Activated T-helper 17 cell treated with anti-CD3 and anti-CD28 coated beads, Interleukin-2, amount 50 U/mL, for 72 hours (primary cell): ENCODE results near the gene LRP11. TPM values are rescaled to one million over a fixed set of nuclear protein-coding genes. Genes with fewer than 3 reads are reported as not detected.
A peak's percentile ranks its signal among the peaks of the same experiment; 100 is the strongest.
"Not testable (repeated sequence)": the region's sequence is repeated elsewhere in the genome, so short reads cannot be mapped to it uniquely, and the experiment has no call there.

Source experiments
- ATAC-seq: fragments of 150-1000 bp; cut with Tn5 transposase; replicated peaks from 2 replicates; pipeline ENCODE4 v1.10.0; 2021; ENCODE audit warnings: mild to moderate bottlenecking, moderate library complexity
- H3K27ac Mint-ChIP-seq: one replicate; pipeline ENCODE4 v1.8.0; 2022; ENCODE audit warnings: mixed read lengths
- H3K27me3 Mint-ChIP-seq: one replicate; pipeline ENCODE4 v1.8.0; 2022; ENCODE audit warnings: mixed read lengths
- H3K36me3 Mint-ChIP-seq: one replicate; pipeline ENCODE4 v1.8.0; 2022; ENCODE audit warnings: low read depth, mild to moderate bottlenecking, mixed read lengths
- H3K4me1 Mint-ChIP-seq: one replicate; pipeline ENCODE4 v1.8.0; 2022; ENCODE audit warnings: mixed read lengths
- H3K4me3 Mint-ChIP-seq: one replicate; pipeline ENCODE4 v1.8.0; 2022; ENCODE audit warnings: mild to moderate bottlenecking, mixed read lengths
- H3K9me3 Mint-ChIP-seq: one replicate; pipeline ENCODE4 v1.8.0; 2022; ENCODE audit warnings: mixed read lengths
- total RNA-seq, 2 donors: library from RNA; stranded (reverse); gene quantifications; one replicate each; pipeline ENCODE4 v1.2.3, GENCODE V29; 2022

The LRP11 gene
- total RNA-seq, 2 donors from 2014 or later = 6.5 to 9.6 TPM

GRCh38 chr6:149854532-149854931 lies 9.6 kb downstream of the LRP11 start:
- no peak for ATAC-seq
- peaks cover 16% of the 10 kb centered on the region for H3K4me1 Mint-ChIP-seq
- no peaks in the 10 kb centered on the region for H3K36me3 Mint-ChIP-seq
- no peak overlapping the region for H3K27ac Mint-ChIP-seq
- H3K4me3 Mint-ChIP-seq = no peak overlapping the region
- no peaks in the 10 kb centered on the region for H3K9me3 Mint-ChIP-seq
- H3K27me3 Mint-ChIP-seq = no peaks in the 10 kb centered on the region

GRCh38 chr6:149854017-149854416 lies 10.1 kb downstream of the LRP11 start:
- not testable (repeated sequence) for H3K4me3 Mint-ChIP-seq, H3K27ac Mint-ChIP-seq, H3K27me3 Mint-ChIP-seq, ATAC-seq, H3K9me3 Mint-ChIP-seq, H3K36me3 Mint-ChIP-seq
- peaks cover 16% of the 10 kb centered on the region for H3K4me1 Mint-ChIP-seq

GRCh38 chr6:149852881-149853280 lies 11.3 kb downstream of the LRP11 start:
- H3K27ac Mint-ChIP-seq = no peak overlapping the region
- H3K9me3 Mint-ChIP-seq = no peaks in the 10 kb centered on the region
- peaks cover 16% of the 10 kb centered on the region for H3K4me1 Mint-ChIP-seq
- no peaks in the 10 kb centered on the region for H3K36me3 Mint-ChIP-seq
- no peaks in the 10 kb centered on the region for H3K27me3 Mint-ChIP-seq
- ATAC-seq = peak; percentile 51
- H3K4me3 Mint-ChIP-seq = peak overlapping the region; percentile 30

- Mint-ChIP-seq H3K27me3 (no peaks in the 10 kb centered on the region), H3K27ac (no peak overlapping the region), H3K36me3 (no peaks in the 10 kb centered on the region), H3K4me1 (peaks cover 16% of the 10 kb centered on the region), H3K4me3 (peak overlapping the region; percentile 30), H3K9me3 (no peaks in the 10 kb centered on the region)
- ATAC-seq = peak; percentile 60
Measured at GRCh38 chr6:149852180-149852579, 12.0 kb downstream of the LRP11 start.

- no peaks in the 10 kb centered on the region for H3K27me3 Mint-ChIP-seq
- no peak overlapping the region for H3K27ac Mint-ChIP-seq
- H3K9me3 Mint-ChIP-seq = no peaks in the 10 kb centered on the region
- H3K4me3 Mint-ChIP-seq = peak overlapping the region; percentile 30
- H3K36me3 Mint-ChIP-seq = no peaks in the 10 kb centered on the region
- ATAC-seq = peak; percentile 42
- H3K4me1 Mint-ChIP-seq = peaks cover 16% of the 10 kb centered on the region
Measured at GRCh38 chr6:149851461-149852110, 12.6 kb downstream of the LRP11 start.

GRCh38 chr6:149848343-149848742 lies 15.8 kb downstream of the LRP11 start:
- H3K9me3 Mint-ChIP-seq, H3K4me3 Mint-ChIP-seq, H3K27ac Mint-ChIP-seq, ATAC-seq, H3K36me3 Mint-ChIP-seq, H3K27me3 Mint-ChIP-seq: not testable (repeated sequence)
- peaks cover 13% of the 10 kb centered on the region for H3K4me1 Mint-ChIP-seq

GRCh38 chr6:149847939-149848267 lies 16.3 kb downstream of the LRP11 start:
- ATAC-seq = no peak
- H3K27ac Mint-ChIP-seq = no peak overlapping the region
- no peaks in the 10 kb centered on the region for H3K9me3 Mint-ChIP-seq
- H3K4me1 Mint-ChIP-seq = peaks cover 13% of the 10 kb centered on the region
- H3K36me3 Mint-ChIP-seq = no peaks in the 10 kb centered on the region
- H3K27me3 Mint-ChIP-seq = no peaks in the 10 kb centered on the region
- no peak overlapping the region for H3K4me3 Mint-ChIP-seq

- no peak for ATAC-seq
- no peak overlapping the region for H3K27ac Mint-ChIP-seq
- no peaks in the 10 kb centered on the region for H3K9me3 Mint-ChIP-seq
- H3K36me3 Mint-ChIP-seq = no peaks in the 10 kb centered on the region
- H3K4me3 Mint-ChIP-seq = no peak overlapping the region
- H3K4me1 Mint-ChIP-seq = peaks cover under 1% of the 10 kb centered on the region
- H3K27me3 Mint-ChIP-seq = no peaks in the 10 kb centered on the region
Measured at GRCh38 chr6:149846321-149846720, 17.8 kb downstream of the LRP11 start.

- no peaks in the 10 kb centered on the region for H3K9me3 Mint-ChIP-seq
- H3K27me3 Mint-ChIP-seq = no peaks in the 10 kb centered on the region
- no peaks in the 10 kb centered on the region for H3K4me1 Mint-ChIP-seq
- H3K36me3 Mint-ChIP-seq = no peaks in the 10 kb centered on the region
- no peak overlapping the region for H3K4me3 Mint-ChIP-seq
- ATAC-seq = no peak
- no peak overlapping the region for H3K27ac Mint-ChIP-seq
Measured at GRCh38 chr6:149845549-149845948, 18.6 kb downstream of the LRP11 start.

GRCh38 chr6:149844480-149844879 lies 19.7 kb downstream of the LRP11 start:
- Mint-ChIP-seq H3K27me3 (no peaks in the 10 kb centered on the region), H3K4me3 (no peak overlapping the region), H3K36me3 (no peaks in the 10 kb centered on the region), H3K9me3 (no peaks in the 10 kb centered on the region), H3K27ac (no peak overlapping the region), H3K4me1 (no peaks in the 10 kb centered on the region)
- no peak for ATAC-seq

- H3K36me3 Mint-ChIP-seq, H3K9me3 Mint-ChIP-seq, H3K27me3 Mint-ChIP-seq, H3K27ac Mint-ChIP-seq, ATAC-seq, H3K4me3 Mint-ChIP-seq, H3K4me1 Mint-ChIP-seq: not testable (repeated sequence)
Measured at GRCh38 chr6:149844036-149844435, 20.1 kb downstream of the LRP11 start.

GRCh38 chr6:149843051-149843633 lies 21.0 kb downstream of the LRP11 start:
- H3K4me1 Mint-ChIP-seq = no peaks in the 10 kb centered on the region
- no peaks in the 10 kb centered on the region for H3K27me3 Mint-ChIP-seq
- H3K4me3 Mint-ChIP-seq = no peak overlapping the region
- H3K36me3 Mint-ChIP-seq = no peaks in the 10 kb centered on the region
- no peak overlapping the region for H3K27ac Mint-ChIP-seq
- ATAC-seq = no peak
- H3K9me3 Mint-ChIP-seq = no peaks in the 10 kb centered on the region

GRCh38 chr6:149842331-149842730 lies 21.8 kb downstream of the LRP11 start:
- Mint-ChIP-seq H3K4me1 (no peaks in the 10 kb centered on the region), H3K4me3 (no peak overlapping the region), H3K36me3 (no peaks in the 10 kb centered on the region), H3K27me3 (no peaks in the 10 kb centered on the region), H3K27ac (no peak overlapping the region), H3K9me3 (no peaks in the 10 kb centered on the region)
- no peak for ATAC-seq

- no peak overlapping the region for H3K27ac Mint-ChIP-seq
- no peaks in the 10 kb centered on the region for H3K9me3 Mint-ChIP-seq
- no peaks in the 10 kb centered on the region for H3K27me3 Mint-ChIP-seq
- no peak overlapping the region for H3K4me3 Mint-ChIP-seq
- no peaks in the 10 kb centered on the region for H3K4me1 Mint-ChIP-seq
- peak; percentile 86 for ATAC-seq
- H3K36me3 Mint-ChIP-seq = no peaks in the 10 kb centered on the region
Measured at GRCh38 chr6:149840345-149841075, 23.6 kb downstream of the LRP11 start.
